HG02763 (cell line): ENCODE data around the gene SCMH1.

Experiments
- ATAC-seq: cut with Tn5 transposase; IDR thresholded peaks from one replicate; pipeline ENCODE4 v1.9.1; 2021; ENCODE audit warnings: mild to moderate bottlenecking, moderate library complexity; ENCODE audit not compliant: unreplicated experiment

The SCMH1 gene

GRCh38 chr1:40981691-40982448, 260.2 kb downstream of the SCMH1 start:
- ATAC-seq, result no peak

GRCh38 chr1:40980453-40981121, 261.5 kb downstream of the SCMH1 start:
- ATAC-seq, result no peak

GRCh38 chr1:40980068-40980452, 262.0 kb downstream of the SCMH1 start:
- ATAC-seq, result peak; percentile 22

GRCh38 chr1:40979241-40980067, 262.7 kb downstream of the SCMH1 start, which contains the start of gene CTPS1:
Gene CTPS1 (plus strand): TSS chr1:40979696. CDS start chr1:40983291, 3,595 bp downstream.
- peak; percentile 87 for ATAC-seq

GRCh38 chr1:40978886-40979240, 263.2 kb downstream of the SCMH1 start:
- ATAC-seq, result no peak

- ATAC-seq, result no peak
Observed at GRCh38 chr1:40977716-40978115, 264.4 kb downstream of the SCMH1 start.
